WERI-Rb-1 (cell line): ENCODE measurements around the gene EPS8L3.
A peak's percentile ranks its signal among the peaks of the same experiment; 100 is the strongest.
"Not testable (repeated sequence)": the region's sequence is repeated elsewhere in the genome, so short reads cannot be mapped to it uniquely, and the experiment has no call there.

Experiments used
- DNase-seq: peaks from one replicate; pipeline ENCODE4 v3.0.0-alpha.2; 2020
- H3K27ac ChIP-seq: fragments of 250-450 bp; sonication (Bioruptor Pico); 2 replicates; pipeline ENCODE4 v1.5.1; 2020; ENCODE audit warnings: mild to moderate bottlenecking, moderate library complexity
- H3K27me3 ChIP-seq: fragments of 250-450 bp; sonication (Bioruptor Pico); 2 replicates; pipeline ENCODE4 v1.5.1; 2021; ENCODE audit warnings: mild to moderate bottlenecking, low read depth, moderate library complexity; ENCODE audit not compliant: insufficient read depth, severe bottlenecking
- H3K36me3 ChIP-seq: fragments of 250-450 bp; sonication (Bioruptor Pico); 2 replicates; pipeline ENCODE4 v1.5.1; 2020; ENCODE audit warnings: mild to moderate bottlenecking, moderate library complexity
- H3K4me3 ChIP-seq: 2 replicates; pipeline ENCODE4 v1.5.1; 2011; ENCODE audit warnings: low read depth, mild to moderate bottlenecking, control low read depth, low read length
- H3K9me3 ChIP-seq: fragments of 250-450 bp; sonication (Bioruptor Pico); 2 replicates; pipeline ENCODE4 v1.5.1; 2021; ENCODE audit warnings: mild to moderate bottlenecking, moderate library complexity; ENCODE audit not compliant: severe bottlenecking
- TF ChIP-seq, protein P1 (sequence below): IDR thresholded peaks from 2 replicates; pipeline ENCODE4 v1.5.1; 2011; ENCODE audit warnings: low read depth, mild to moderate bottlenecking, control low read depth, inconsistent platforms, low read length

The EPS8L3 gene

DNA sequence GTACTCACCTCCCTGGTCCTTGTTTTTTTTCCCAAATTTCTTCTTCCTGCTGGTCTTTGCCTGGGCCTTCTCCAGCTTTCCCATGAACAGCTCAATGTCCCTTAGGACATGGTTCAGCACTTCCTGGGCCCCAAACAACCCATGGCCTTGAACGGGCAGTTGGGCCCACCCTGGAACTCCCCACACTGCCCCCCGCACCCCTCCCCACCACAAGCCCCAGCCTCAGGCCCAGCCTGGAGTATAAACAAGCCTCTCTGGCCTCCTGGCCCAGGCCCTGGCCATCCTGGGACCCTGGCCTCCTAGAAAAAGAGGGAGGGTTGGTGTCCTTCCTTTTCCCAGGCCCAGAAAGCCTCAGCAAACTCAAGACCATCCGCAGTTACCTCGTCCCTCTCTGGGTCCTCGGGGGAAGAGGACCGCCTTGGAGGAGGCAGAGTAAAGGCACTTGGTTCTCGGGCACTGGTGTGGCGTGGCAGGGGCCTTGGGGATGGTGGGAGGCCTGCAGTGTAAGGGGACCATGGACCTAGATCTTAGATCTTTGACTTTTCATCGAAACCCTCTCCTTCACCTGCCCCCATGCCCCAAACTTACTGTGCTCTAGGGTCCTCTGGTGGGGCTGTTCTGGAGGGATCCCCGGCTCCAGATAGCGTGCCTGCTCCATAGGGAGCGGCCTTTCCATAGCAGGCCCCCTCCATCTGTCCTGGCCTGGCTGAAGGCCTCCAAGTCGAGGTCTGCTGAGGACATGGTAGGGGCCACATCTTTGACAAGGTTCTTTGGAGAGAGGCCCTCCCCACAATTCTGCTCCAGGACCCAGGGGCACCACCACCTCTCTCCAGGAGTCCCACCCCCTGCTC lies 5.6 kb downstream of the EPS8L3 start:
- TF ChIP-seq, protein P1, sequence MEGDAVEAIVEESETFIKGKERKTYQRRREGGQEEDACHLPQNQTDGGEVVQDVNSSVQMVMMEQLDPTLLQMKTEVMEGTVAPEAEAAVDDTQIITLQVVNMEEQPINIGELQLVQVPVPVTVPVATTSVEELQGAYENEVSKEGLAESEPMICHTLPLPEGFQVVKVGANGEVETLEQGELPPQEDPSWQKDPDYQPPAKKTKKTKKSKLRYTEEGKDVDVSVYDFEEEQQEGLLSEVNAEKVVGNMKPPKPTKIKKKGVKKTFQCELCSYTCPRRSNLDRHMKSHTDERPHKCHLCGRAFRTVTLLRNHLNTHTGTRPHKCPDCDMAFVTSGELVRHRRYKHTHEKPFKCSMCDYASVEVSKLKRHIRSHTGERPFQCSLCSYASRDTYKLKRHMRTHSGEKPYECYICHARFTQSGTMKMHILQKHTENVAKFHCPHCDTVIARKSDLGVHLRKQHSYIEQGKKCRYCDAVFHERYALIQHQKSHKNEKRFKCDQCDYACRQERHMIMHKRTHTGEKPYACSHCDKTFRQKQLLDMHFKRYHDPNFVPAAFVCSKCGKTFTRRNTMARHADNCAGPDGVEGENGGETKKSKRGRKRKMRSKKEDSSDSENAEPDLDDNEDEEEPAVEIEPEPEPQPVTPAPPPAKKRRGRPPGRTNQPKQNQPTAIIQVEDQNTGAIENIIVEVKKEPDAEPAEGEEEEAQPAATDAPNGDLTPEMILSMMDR: no peak
- Histone ChIP-seq H3K27ac (no peak overlapping the region), H3K9me3 (no peaks in the 10 kb centered on the region), H3K36me3 (no peaks in the 10 kb centered on the region), H3K4me3 (no peak overlapping the region), H3K27me3 (no peaks in the 10 kb centered on the region)
- no peak for DNase-seq

DNA sequence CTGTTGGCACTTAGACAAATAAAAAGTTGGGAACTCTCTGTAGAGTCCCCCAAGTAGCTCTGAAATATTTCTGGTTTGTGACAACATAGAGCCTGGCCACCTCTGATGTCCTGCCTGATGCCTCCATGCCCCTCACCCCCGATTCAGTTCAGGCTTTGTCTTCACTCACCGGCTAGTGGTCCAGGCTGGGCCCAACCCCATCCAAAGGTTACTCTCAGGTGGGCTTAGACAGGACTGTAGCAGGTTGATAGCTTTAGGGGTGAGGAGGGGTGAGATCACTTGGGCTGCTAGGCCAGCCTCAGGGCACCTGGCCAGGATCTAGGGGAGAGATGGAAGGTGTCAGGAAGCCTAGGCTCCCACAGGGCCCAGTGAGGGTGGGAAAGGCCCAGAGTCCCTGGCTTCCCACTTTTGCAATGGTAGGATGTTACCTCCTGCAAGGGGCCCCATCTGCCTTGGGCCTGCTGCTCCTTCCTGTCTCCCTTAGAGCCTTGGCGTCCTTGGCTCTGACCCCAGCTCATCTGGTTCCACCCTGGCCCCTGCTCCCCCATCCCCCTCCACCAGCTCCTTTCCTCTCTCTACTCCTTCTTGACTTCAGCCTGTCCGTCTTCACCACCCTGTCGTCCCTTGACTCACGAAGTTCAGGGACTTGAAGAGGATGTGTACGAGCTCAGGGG lies 6.7 kb downstream of the EPS8L3 start:
- Histone ChIP-seq H3K27ac (no peak overlapping the region), H3K9me3 (no peaks in the 10 kb centered on the region), H3K36me3 (no peaks in the 10 kb centered on the region), H3K27me3 (no peaks in the 10 kb centered on the region), H3K4me3 (no peak overlapping the region)
- TF ChIP-seq, protein P1: no peak
- DNase-seq: no peak

- not testable (repeated sequence) for H3K27me3 ChIP-seq, H3K4me3 ChIP-seq, H3K9me3 ChIP-seq, DNase-seq, H3K27ac ChIP-seq, H3K36me3 ChIP-seq
Observed at GRCh38 chr1:109756325-109756724, 7.4 kb downstream of the EPS8L3 start.

DNA sequence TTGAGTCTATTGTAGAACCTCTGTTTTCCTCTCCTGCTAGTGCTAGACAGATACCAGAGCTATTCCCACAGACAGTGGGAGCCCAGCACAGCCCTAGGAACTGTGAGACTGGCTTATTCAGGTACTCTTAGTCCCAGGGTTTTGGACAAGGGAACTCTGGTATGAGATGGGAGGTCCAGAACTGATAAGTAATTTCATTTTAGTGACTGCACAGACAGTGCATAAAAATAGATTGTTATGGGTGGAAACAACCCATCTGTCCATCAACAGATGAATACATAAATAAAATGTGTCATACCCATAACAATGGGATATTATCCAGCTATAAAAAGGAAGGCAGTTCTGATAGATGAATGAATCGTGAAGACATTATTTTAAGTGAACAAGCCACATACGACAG lies 9.0 kb downstream of the EPS8L3 start:
- TF ChIP-seq, protein P1: no peak
- H3K4me3 ChIP-seq: no peak overlapping the region
- H3K36me3 ChIP-seq: no peaks in the 10 kb centered on the region
- no peak for DNase-seq
- no peaks in the 10 kb centered on the region for H3K27me3 ChIP-seq
- H3K9me3 ChIP-seq: peaks cover 3% of the 10 kb centered on the region
- H3K27ac ChIP-seq: no peak overlapping the region

- peaks cover 23% of the 10 kb centered on the region for H3K9me3 ChIP-seq
- TF ChIP-seq, protein P1: no peak
- DNase-seq: no peak
- H3K27ac ChIP-seq: peak overlapping the region; percentile 39; the same call in 1 of the 2 replicates
- no peaks in the 10 kb centered on the region for H3K36me3 ChIP-seq
- no peak overlapping the region for H3K4me3 ChIP-seq
- no peaks in the 10 kb centered on the region for H3K27me3 ChIP-seq
Observed at GRCh38 chr1:109751531-109752260, 12.0 kb downstream of the EPS8L3 start.

DNA sequence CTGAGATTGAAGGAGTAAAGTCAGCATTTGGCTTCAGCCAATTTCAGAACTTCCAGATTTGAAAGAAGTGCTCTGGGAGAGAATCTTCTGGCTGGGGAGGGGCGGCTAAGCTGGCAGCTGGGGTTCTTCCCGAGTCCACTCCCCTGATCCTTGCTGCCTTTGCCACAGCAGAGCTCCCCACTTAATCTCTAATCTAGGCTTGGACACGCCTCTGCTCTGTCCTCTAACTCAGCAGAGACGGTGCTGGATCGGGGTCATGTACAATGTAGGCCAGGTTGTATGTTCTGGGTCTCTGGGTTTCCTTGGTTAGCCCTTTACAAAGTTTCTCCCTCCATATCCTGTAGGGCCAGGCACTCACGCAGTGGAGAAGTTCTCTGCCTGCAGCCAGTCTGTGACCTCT lies 12.8 kb downstream of the EPS8L3 start:
- H3K4me3 ChIP-seq: no peak overlapping the region
- H3K27ac ChIP-seq: peak overlapping the region; percentile 39
- no peaks in the 10 kb centered on the region for H3K27me3 ChIP-seq
- TF ChIP-seq, protein P1: no peak
- DNase-seq: peak; percentile 78
- H3K36me3 ChIP-seq: no peaks in the 10 kb centered on the region
- peaks cover 23% of the 10 kb centered on the region for H3K9me3 ChIP-seq
